Thyroid gland (tissue), 4 donors: ENCODE data around the gene ADAMTS6. TPM values are rescaled to one million over a fixed set of nuclear protein-coding genes. Genes with fewer than 3 reads are reported as not detected.

Experiments
- DNase-seq, 2 donors: peaks; one replicate each; pipeline ENCODE4 v3.0.0-alpha.2; 2019
- H3K27ac ChIP-seq, 3 donors: fragments of 200-600 bp; sonication (generic); 1 replicate in 2 of 3; 2 replicates in 1 of 3; pipeline ENCODE4 v1.5.1; 2016 to 2019; ENCODE audit warnings: mild to moderate bottlenecking in 1 of 3, moderate library complexity in 1 of 3
- H3K27me3 ChIP-seq: fragments of 200-600 bp; sonication (generic); one replicate; pipeline ENCODE4 v1.5.1; 2019
- H3K36me3 ChIP-seq, 2 donors: fragments of 200-600 bp; sonication (generic); one replicate each; pipeline ENCODE4 v1.5.1; 2016 to 2019
- H3K4me1 ChIP-seq, 2 donors: fragments of 200-600 bp; sonication (generic); one replicate each; pipeline ENCODE4 v1.5.1; 2017 to 2019
- H3K4me3 ChIP-seq, 3 donors: fragments of 200-600 bp; sonication (generic); replicated peaks in 1 of 3; 1 replicate in 2 of 3; 2 replicates in 1 of 3; pipeline ENCODE4 v1.5.1; 2016; ENCODE audit warnings: mild to moderate bottlenecking in 1 of 3
- H3K9me3 ChIP-seq: fragments of 200-600 bp; sonication (generic); one replicate; pipeline ENCODE4 v1.5.1; 2017
- CTCF ChIP-seq, 6 experiments: fragments of 200-600 bp in 3 of 6; fragments of 450-650 bp in 3 of 6; sonication (generic) in 3 of 6; IDR thresholded peaks; one replicate each; pipeline ENCODE4 v1.5.1; 2016 to 2019; ENCODE audit warnings: antibody characterized with exemption in 6 of 6, mild to moderate bottlenecking in 2 of 6, inconsistent platforms in 1 of 6, moderate library complexity in 1 of 6
- POLR2A ChIP-seq, 2 donors: fragments of 450-650 bp; IDR thresholded peaks; one replicate each; pipeline ENCODE4 v1.6.1; 2017; ENCODE audit warnings: antibody characterized with exemption in 2 of 2, mild to moderate bottlenecking in 2 of 2, moderate library complexity in 1 of 2
- WGBS, 2 donors: methylation state at CpG; one replicate each; pipeline ENCODE4 v1.1.5; 2017; 5-methylcytosine and 5-hydroxymethylcytosine counted together
- intact Hi-C: fragments of 100-400 bp; cut with DNase I; formaldehyde crosslinking; loops from one replicate; pipeline ENCODE4 v1.15.1; 2023
- total RNA-seq, 4 donors: library from RNA; depleted of rRNA; stranded (reverse); fragments of >200 nt; gene quantifications; one replicate each; pipeline ENCODE4 v1.2.3, GENCODE V29; 2016

ADAMTS6 gene
- total RNA-seq, 4 donors from 2014 or later: 1.0 to 3.4 (median 3.3) TPM

GRCh38 chr5:65474130-65474711, 7.5 kb downstream of the ADAMTS6 start:
- intact Hi-C loops: no loop called here
- TF ChIP-seq CTCF (IDR thresholded peaks at IDR 0.05) (no peak), POLR2A (IDR thresholded peaks at IDR 0.05) (no peak)
- no peaks in the 10 kb centered on the region for H3K9me3 ChIP-seq
- H3K27ac ChIP-seq: no peak overlapping the region
- 84% methylated on average over 3 of the region's 3 CpGs for WGBS, 2 donors
- DNase-seq: no peak
- no peaks in the 10 kb centered on the region for H3K27me3 ChIP-seq
- no peaks in the 10 kb centered on the region for H3K36me3 ChIP-seq
- H3K4me3 ChIP-seq: no peak overlapping the region
- no peaks in the 10 kb centered on the region for H3K4me1 ChIP-seq

- DNase-seq: no peak
- Histone ChIP-seq H3K4me3 (no peak overlapping the region), H3K9me3 (no peaks in the 10 kb centered on the region), H3K27me3 (no peaks in the 10 kb centered on the region), H3K27ac (no peak overlapping the region), H3K36me3 (no peaks in the 10 kb centered on the region), H3K4me1 (no peaks in the 10 kb centered on the region)
- WGBS, 2 donors: 86 to 89% methylated on average over 3 of the region's 3 CpGs
- TF ChIP-seq CTCF (IDR thresholded peaks at IDR 0.05) (no peak), POLR2A (IDR thresholded peaks at IDR 0.05) (no peak)
- intact Hi-C loops: no loop called here
Observed at GRCh38 chr5:65468633-65469032, 13.1 kb downstream of the ADAMTS6 start.

DNA sequence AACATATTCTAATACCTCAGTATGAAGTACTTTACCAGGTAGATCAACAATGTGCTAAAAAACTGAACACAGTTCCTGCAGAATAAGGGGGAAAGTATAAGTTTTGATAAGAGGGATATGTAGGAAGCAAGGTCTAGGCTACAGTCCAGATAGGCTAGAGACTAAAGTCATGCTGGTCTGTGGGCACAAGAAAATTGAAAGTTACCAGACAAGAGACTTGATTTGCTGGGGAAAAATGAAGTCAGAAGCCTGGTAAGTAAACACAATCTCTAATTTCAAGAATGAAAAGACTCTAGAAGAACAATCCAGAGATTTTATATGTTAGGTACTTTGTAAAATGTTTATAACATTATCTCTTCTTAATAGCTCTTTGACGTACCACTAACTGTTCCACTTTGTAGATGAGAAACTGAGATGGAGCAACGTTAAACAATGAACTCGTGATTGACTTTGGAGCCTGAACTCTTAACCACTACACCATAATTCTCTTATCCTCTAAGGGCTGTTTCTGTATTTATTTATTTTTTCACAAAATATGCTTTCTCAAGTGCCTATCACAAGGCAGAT, 19.5 kb downstream of the ADAMTS6 start:
- 86 to 93% methylated on average over 3 of the region's 3 CpGs for WGBS, 2 donors
- TF ChIP-seq CTCF (IDR thresholded peaks at IDR 0.05): no peak
- Histone ChIP-seq H3K27ac (no peak overlapping the region), H3K4me1 (no peaks in the 10 kb centered on the region), H3K27me3 (no peaks in the 10 kb centered on the region), H3K36me3 (no peaks in the 10 kb centered on the region), H3K4me3 (no peak overlapping the region), H3K9me3 (no peaks in the 10 kb centered on the region)
- intact Hi-C loops: no loop called here
- no peak for DNase-seq

- Histone ChIP-seq H3K27me3 (no peaks in the 10 kb centered on the region), H3K36me3 (no peaks in the 10 kb centered on the region), H3K27ac (no peak overlapping the region), H3K4me1 (no peaks in the 10 kb centered on the region), H3K4me3 (no peak overlapping the region), H3K9me3 (no peaks in the 10 kb centered on the region)
- TF ChIP-seq POLR2A (IDR thresholded peaks at IDR 0.05) (no peak), CTCF (IDR thresholded peaks at IDR 0.05) (no peak)
- intact Hi-C loops: no loop called here
- no peak for DNase-seq
Observed at GRCh38 chr5:65461490-65461889, 20.2 kb downstream of the ADAMTS6 start.

- no peak for DNase-seq
- H3K9me3 ChIP-seq: no peaks in the 10 kb centered on the region
- no peaks in the 10 kb centered on the region for H3K36me3 ChIP-seq
- TF ChIP-seq CTCF (IDR thresholded peaks at IDR 0.05) (no peak), POLR2A (IDR thresholded peaks at IDR 0.05) (no peak)
- H3K27ac ChIP-seq: no peak overlapping the region
- intact Hi-C loops: no loop called here
- no peaks in the 10 kb centered on the region for H3K4me1 ChIP-seq
- no peaks in the 10 kb centered on the region for H3K27me3 ChIP-seq
- no peak overlapping the region for H3K4me3 ChIP-seq
- 56 to 61% methylated on average over 4 of the region's 4 CpGs for WGBS, 2 donors
Observed at GRCh38 chr5:65459995-65460394, 21.7 kb downstream of the ADAMTS6 start.
